Retina (tissue), 1 donor: Measurements from ENCODE around the gene DAG1.
"Not testable (repeated sequence)": the region's sequence is repeated elsewhere in the genome, so short reads cannot be mapped to it uniquely, and the experiment has no call there.

Source experiments
- DNase-seq: peaks from one replicate; pipeline ENCODE4 v3.0.0-alpha.2; 2016

Gene DAG1

GRCh38 chr3:49470714-49471420, 800 bp downstream of the DAG1 start:
- no peak for DNase-seq

GRCh38 chr3:49471856-49472495, 1.9 kb downstream of the DAG1 start:
- no peak for DNase-seq

- no peak for DNase-seq
These were observed 6.5 kb downstream of the DAG1 start for GRCh38 chr3:49476563-49476962.

- DNase-seq: no peak
These were observed 12.7 kb downstream of the DAG1 start for GRCh38 chr3:49482766-49483165.

GRCh38 chr3:49484471-49484870, 14.4 kb downstream of the DAG1 start:
- no peak for DNase-seq

- DNase-seq: no peak
These were observed 19.2 kb downstream of the DAG1 start for GRCh38 chr3:49489247-49489646.

- no peak for DNase-seq
These were observed 22.9 kb downstream of the DAG1 start for GRCh38 chr3:49492969-49493368.

- DNase-seq: no peak
These were observed 23.8 kb downstream of the DAG1 start for GRCh38 chr3:49493901-49494300.

GRCh38 chr3:49495023-49495422, 25.0 kb downstream of the DAG1 start:
- DNase-seq: no peak

- DNase-seq: not testable (repeated sequence)
These were observed 26.8 kb downstream of the DAG1 start for GRCh38 chr3:49496845-49497244.

GRCh38 chr3:49497606-49498005, 27.5 kb downstream of the DAG1 start:
- no peak for DNase-seq

GRCh38 chr3:49498239-49498638, 28.2 kb downstream of the DAG1 start:
- DNase-seq: no peak

- DNase-seq: no peak
These were observed 28.6 kb downstream of the DAG1 start for GRCh38 chr3:49498648-49499047.

GRCh38 chr3:49500205-49500731, 30.2 kb downstream of the DAG1 start:
- DNase-seq: no peak

GRCh38 chr3:49500732-49501609, 30.9 kb downstream of the DAG1 start:
- no peak for DNase-seq

- no peak for DNase-seq
These were observed 31.8 kb downstream of the DAG1 start for GRCh38 chr3:49501842-49502241.

- no peak for DNase-seq
These were observed 36.8 kb downstream of the DAG1 start for GRCh38 chr3:49506906-49507305.

GRCh38 chr3:49509028-49509561, 39.0 kb downstream of the DAG1 start:
- DNase-seq: no peak

GRCh38 chr3:49511639-49512038, 41.6 kb downstream of the DAG1 start:
- no peak for DNase-seq

- no peak for DNase-seq
These were observed 42.8 kb downstream of the DAG1 start for GRCh38 chr3:49512781-49513355.

- no peak for DNase-seq
These were observed 43.5 kb downstream of the DAG1 start for GRCh38 chr3:49513494-49514124.

- no peak for DNase-seq
These were observed 47.9 kb downstream of the DAG1 start for GRCh38 chr3:49518016-49518415.
